AG09309 (cell line): Measurements from ENCODE around the gene TUBB.
A peak's percentile ranks its signal among the peaks of the same experiment; 100 is the strongest.
"Not testable (repeated sequence)": the region's sequence is repeated elsewhere in the genome, so short reads cannot be mapped to it uniquely, and the experiment has no call there.

Experiments used
- DNase-seq: peaks from one replicate; pipeline ENCODE4 v3.0.0-alpha.2; 2010; ENCODE audit warnings: low read depth
- H3K4me3 ChIP-seq: 2 replicates; pipeline ENCODE4 v1.5.1; 2011; ENCODE audit warnings: mild to moderate bottlenecking, low read depth, low read length, moderate library complexity; ENCODE audit not compliant: control insufficient read depth
- CTCF ChIP-seq: IDR thresholded peaks from 2 replicates; pipeline ENCODE4 v1.5.1; 2011; ENCODE audit warnings: mild to moderate bottlenecking, low read depth, low read length, inconsistent platforms; ENCODE audit not compliant: insufficient read depth, control insufficient read depth; ENCODE audit errors: missing control alignments

Gene TUBB

GRCh38 chr6:30711758-30712380 is 8.3 kb upstream of the TUBB start:
- no peak for TF ChIP-seq CTCF
- no peak for DNase-seq
- no peak overlapping the region for H3K4me3 ChIP-seq

GRCh38 chr6:30712441-30712945 is 7.7 kb upstream of the TUBB start:
- TF ChIP-seq CTCF: no peak
- no peak for DNase-seq
- H3K4me3 ChIP-seq: no peak overlapping the region

- no peak overlapping the region for H3K4me3 ChIP-seq
- no peak for TF ChIP-seq CTCF
- DNase-seq: no peak
These were observed 5.9 kb upstream of the TUBB start for GRCh38 chr6:30714263-30714662.

GRCh38 chr6:30716879-30717128 is 3.3 kb upstream of the TUBB start:
- peak overlapping the region; percentile 79 for H3K4me3 ChIP-seq
- no peak for TF ChIP-seq CTCF
- DNase-seq: no peak

GRCh38 chr6:30717129-30717844 is 2.9 kb upstream of the TUBB start, which contains the start of gene MDC1:
Gene MDC1, minus strand, starts transcription at chr6:30717281. Its CDS starts 2,106 bp downstream, at chr6:30715175.
- peak; percentile 31 for TF ChIP-seq CTCF
- peak within 1 kb of the TSS; percentile 79 for H3K4me3 ChIP-seq

GRCh38 chr6:30717845-30718720 is 2.1 kb upstream of the TUBB start:
- peak overlapping the region; percentile 18 for H3K4me3 ChIP-seq
- not testable (repeated sequence) for DNase-seq

More at GRCh38 chr6:30717129-30717844, 2.9 kb upstream of the TUBB start, which contains the start of gene MDC1:
- peak; percentile 100 for DNase-seq
